Osteocyte (in vitro differentiated cells): ENCODE results near the gene CACNA1F. TPM values are rescaled to one million over a fixed set of nuclear protein-coding genes. Genes with fewer than 3 reads are reported as not detected.

Experiments used
- DNase-seq: peaks from one replicate; pipeline ENCODE4 v3.0.0; 2021; ENCODE audit warnings: mixed read lengths; ENCODE audit not compliant: unreplicated experiment; ENCODE audit errors: extremely low spot score
- H3K27ac Mint-ChIP-seq: one replicate; pipeline ENCODE4 v1.8.0; 2021; ENCODE audit warnings: mild to moderate bottlenecking, mixed read lengths; ENCODE audit not compliant: unreplicated experiment
- H3K27me3 Mint-ChIP-seq: one replicate; pipeline ENCODE4 v1.8.0; 2021; ENCODE audit warnings: mixed read lengths; ENCODE audit not compliant: unreplicated experiment
- H3K36me3 Mint-ChIP-seq: one replicate; pipeline ENCODE4 v1.8.0; 2021; ENCODE audit warnings: mixed read lengths; ENCODE audit not compliant: unreplicated experiment
- H3K4me1 Mint-ChIP-seq: one replicate; pipeline ENCODE4 v1.8.0; 2021; ENCODE audit warnings: mixed read lengths; ENCODE audit not compliant: unreplicated experiment
- H3K4me3 Mint-ChIP-seq: one replicate; pipeline ENCODE4 v1.8.0; 2021; ENCODE audit warnings: mild to moderate bottlenecking, moderate library complexity, mixed read lengths; ENCODE audit not compliant: unreplicated experiment
- H3K9me3 Mint-ChIP-seq: one replicate; pipeline ENCODE4 v1.8.0; 2021; ENCODE audit warnings: mixed read lengths; ENCODE audit not compliant: unreplicated experiment
- total RNA-seq: library from RNA; stranded (reverse); gene quantifications from 2 replicates; pipeline ENCODE4 v1.2.1, GENCODE V29; 2021
- TF ChIP-seq, protein P1 (sequence below): fragments of 200-600 bp; sonication (generic); IDR thresholded peaks from 2 replicates; pipeline ENCODE4 v1.5.0; 2021; ENCODE audit warnings: antibody characterized with exemption, mild to moderate bottlenecking, moderate library complexity

CACNA1F gene
- total RNA-seq, 1 donor from 2014 or later = not detected

GRCh38 chrX:49247916-49248811 is 15.0 kb upstream of the CACNA1F start:
- Mint-ChIP-seq H3K4me1 (no peaks in the 10 kb centered on the region), H3K27ac (no peak overlapping the region)
- TF ChIP-seq, protein P1, sequence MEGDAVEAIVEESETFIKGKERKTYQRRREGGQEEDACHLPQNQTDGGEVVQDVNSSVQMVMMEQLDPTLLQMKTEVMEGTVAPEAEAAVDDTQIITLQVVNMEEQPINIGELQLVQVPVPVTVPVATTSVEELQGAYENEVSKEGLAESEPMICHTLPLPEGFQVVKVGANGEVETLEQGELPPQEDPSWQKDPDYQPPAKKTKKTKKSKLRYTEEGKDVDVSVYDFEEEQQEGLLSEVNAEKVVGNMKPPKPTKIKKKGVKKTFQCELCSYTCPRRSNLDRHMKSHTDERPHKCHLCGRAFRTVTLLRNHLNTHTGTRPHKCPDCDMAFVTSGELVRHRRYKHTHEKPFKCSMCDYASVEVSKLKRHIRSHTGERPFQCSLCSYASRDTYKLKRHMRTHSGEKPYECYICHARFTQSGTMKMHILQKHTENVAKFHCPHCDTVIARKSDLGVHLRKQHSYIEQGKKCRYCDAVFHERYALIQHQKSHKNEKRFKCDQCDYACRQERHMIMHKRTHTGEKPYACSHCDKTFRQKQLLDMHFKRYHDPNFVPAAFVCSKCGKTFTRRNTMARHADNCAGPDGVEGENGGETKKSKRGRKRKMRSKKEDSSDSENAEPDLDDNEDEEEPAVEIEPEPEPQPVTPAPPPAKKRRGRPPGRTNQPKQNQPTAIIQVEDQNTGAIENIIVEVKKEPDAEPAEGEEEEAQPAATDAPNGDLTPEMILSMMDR = no peak

GRCh38 chrX:49247346-49247745 is 14.2 kb upstream of the CACNA1F start:
- TF ChIP-seq, protein P1 = no peak
- H3K4me3 Mint-ChIP-seq = no peak overlapping the region
- no peak for DNase-seq
- no peaks in the 10 kb centered on the region for H3K27me3 Mint-ChIP-seq
- no peaks in the 10 kb centered on the region for H3K4me1 Mint-ChIP-seq
- H3K27ac Mint-ChIP-seq = no peak overlapping the region
- H3K36me3 Mint-ChIP-seq = peaks cover 9% of the 10 kb centered on the region
- no peaks in the 10 kb centered on the region for H3K9me3 Mint-ChIP-seq

More at GRCh38 chrX:49247916-49248811, 15.0 kb upstream of the CACNA1F start:
- no peak overlapping the region for H3K4me3 Mint-ChIP-seq
- no peaks in the 10 kb centered on the region for H3K9me3 Mint-ChIP-seq
- H3K36me3 Mint-ChIP-seq = peaks cover 8% of the 10 kb centered on the region
- no peaks in the 10 kb centered on the region for H3K27me3 Mint-ChIP-seq
- no peak for DNase-seq

DNA sequence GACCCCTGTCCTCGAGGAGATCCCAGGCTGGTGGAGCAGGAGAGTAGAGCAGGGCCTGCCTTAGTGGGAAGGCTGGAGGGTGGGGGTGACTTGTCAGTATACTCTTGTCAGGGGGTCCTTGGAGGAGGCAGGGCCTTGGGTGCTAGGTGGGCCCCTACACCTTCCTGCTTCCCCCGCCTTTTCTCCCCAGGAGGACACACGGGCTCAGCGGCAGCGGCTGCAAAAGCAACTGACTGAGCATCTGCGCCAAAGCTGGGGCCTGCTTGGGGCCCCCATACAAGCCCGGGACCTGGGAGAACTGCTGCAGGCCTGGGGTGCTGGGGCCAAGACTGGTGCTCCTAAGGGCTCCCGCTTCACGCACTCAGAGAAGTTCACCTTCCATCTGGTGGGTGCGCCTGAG is 13.4 kb upstream of the CACNA1F start:
- no peak overlapping the region for H3K4me3 Mint-ChIP-seq
- TF ChIP-seq, protein P1 = no peak
- H3K27ac Mint-ChIP-seq = no peak overlapping the region
- DNase-seq = no peak
- H3K9me3 Mint-ChIP-seq = no peaks in the 10 kb centered on the region
- no peaks in the 10 kb centered on the region for H3K4me1 Mint-ChIP-seq
- H3K27me3 Mint-ChIP-seq = no peaks in the 10 kb centered on the region
- peaks cover 9% of the 10 kb centered on the region for H3K36me3 Mint-ChIP-seq

- H3K27ac Mint-ChIP-seq = no peak overlapping the region
- no peaks in the 10 kb centered on the region for H3K27me3 Mint-ChIP-seq
- H3K4me1 Mint-ChIP-seq = no peaks in the 10 kb centered on the region
- no peak overlapping the region for H3K4me3 Mint-ChIP-seq
- peaks cover 7% of the 10 kb centered on the region for H3K36me3 Mint-ChIP-seq
- no peak for DNase-seq
- H3K9me3 Mint-ChIP-seq = no peaks in the 10 kb centered on the region
- TF ChIP-seq, protein P1 = no peak
These were observed 11.1 kb upstream of the CACNA1F start for GRCh38 chrX:49244207-49244606.

DNA sequence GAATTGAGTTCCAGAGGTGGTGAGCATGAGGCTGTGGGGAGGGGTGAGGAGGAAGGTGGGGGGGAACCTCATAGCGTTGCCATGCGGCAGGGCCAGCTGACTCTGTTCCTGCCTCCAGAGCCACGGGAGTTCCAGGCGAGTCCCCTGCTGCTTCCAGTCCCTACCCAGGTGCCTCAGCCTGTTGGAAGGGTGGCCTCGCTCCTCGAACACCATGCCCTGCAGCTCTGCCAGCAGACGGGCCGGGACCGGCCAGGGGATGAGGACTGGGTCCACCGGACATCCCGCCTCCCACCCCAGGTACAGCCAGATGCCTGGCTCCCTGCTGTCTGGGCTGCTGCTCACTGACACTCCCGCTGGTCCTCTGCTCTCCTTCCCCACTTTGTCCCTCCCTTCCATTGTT is 10.0 kb upstream of the CACNA1F start:
- TF ChIP-seq, protein P1 = no peak
- Mint-ChIP-seq H3K27ac (no peak overlapping the region), H3K36me3 (peaks cover 7% of the 10 kb centered on the region), H3K27me3 (no peaks in the 10 kb centered on the region), H3K4me1 (no peaks in the 10 kb centered on the region), H3K9me3 (no peaks in the 10 kb centered on the region), H3K4me3 (no peak overlapping the region)
- DNase-seq = no peak
